ENCODE data around the gene ADAM10. TPM values are rescaled to one million over a fixed set of nuclear protein-coding genes. Genes with fewer than 3 reads are reported as not detected.

Gene ADAM10
- total RNA-seq, 3 donors from 2014 or later, result 53.8 to 113 (median 78.3) TPM

GRCh38 chr15:58576657-58577056 lies 172.8 kb downstream of the ADAM10 start:
- H3K4me1 ChIP-seq, result no peaks in the 10 kb centered on the region
- intact Hi-C loops (cut with DNase I; ENCODE audit: low total_unique reads), result no loop called here
- H3K4me3 ChIP-seq, result no peak overlapping the region
- TF ChIP-seq POLR2AphosphoS5 (IDR thresholded peaks at IDR 0.05) (no peak), POLR2A (IDR thresholded peaks at IDR 0.05) (no peak), CTCF (IDR thresholded peaks at IDR 0.05) (no peak)
- no peak overlapping the region for H3K27ac ChIP-seq
- DNase-seq (ENCODE audit: low spot score in 2 of 2), result no peak
- H3K36me3 ChIP-seq, result no peaks in the 10 kb centered on the region
- no peaks in the 10 kb centered on the region for H3K9me3 ChIP-seq
- no peaks in the 10 kb centered on the region for H3K27me3 ChIP-seq

GRCh38 chr15:58575045-58575786 lies 174.3 kb downstream of the ADAM10 start:
- Histone ChIP-seq H3K9me3 (no peaks in the 10 kb centered on the region), H3K36me3 (no peaks in the 10 kb centered on the region), H3K4me1 (no peaks in the 10 kb centered on the region), H3K4me3 (no peak overlapping the region), H3K27me3 (no peaks in the 10 kb centered on the region), H3K27ac (no peak overlapping the region)
- TF ChIP-seq POLR2A (IDR thresholded peaks at IDR 0.05), result no peak
- TF ChIP-seq CTCF (IDR thresholded peaks at IDR 0.05), result no peak
- no peak for TF ChIP-seq POLR2AphosphoS5 (IDR thresholded peaks at IDR 0.05)
- intact Hi-C loops (cut with DNase I; ENCODE audit: low total_unique reads), result no loop called here
- no peak for DNase-seq (ENCODE audit: low spot score in 2 of 2)

- H3K9me3 ChIP-seq, result no peaks in the 10 kb centered on the region
- TF ChIP-seq CTCF (IDR thresholded peaks at IDR 0.05) (no peak), POLR2AphosphoS5 (IDR thresholded peaks at IDR 0.05) (no peak), POLR2A (IDR thresholded peaks at IDR 0.05) (no peak)
- H3K27ac ChIP-seq, result no peak overlapping the region
- intact Hi-C loops (cut with DNase I; ENCODE audit: low total_unique reads), result no loop called here
- no peak for DNase-seq (ENCODE audit: low spot score in 2 of 2)
- H3K4me1 ChIP-seq, result no peaks in the 10 kb centered on the region
- no peaks in the 10 kb centered on the region for H3K27me3 ChIP-seq
- H3K4me3 ChIP-seq, result no peak overlapping the region
- H3K36me3 ChIP-seq, result no peaks in the 10 kb centered on the region
These were observed 174.9 kb downstream of the ADAM10 start for GRCh38 chr15:58574631-58575030.

GRCh38 chr15:58573270-58573669 lies 176.2 kb downstream of the ADAM10 start:
- intact Hi-C loops (cut with DNase I; ENCODE audit: low total_unique reads), result no loop called here
- TF ChIP-seq CTCF (IDR thresholded peaks at IDR 0.05), result no peak
- no peak for TF ChIP-seq POLR2AphosphoS5 (IDR thresholded peaks at IDR 0.05)
- TF ChIP-seq POLR2A (IDR thresholded peaks at IDR 0.05), result no peak
- H3K9me3 ChIP-seq, result no peaks in the 10 kb centered on the region
- H3K27me3 ChIP-seq, result no peaks in the 10 kb centered on the region
- H3K4me3 ChIP-seq, result no peak overlapping the region
- DNase-seq (ENCODE audit: low spot score in 2 of 2), result no peak
- H3K4me1 ChIP-seq, result no peaks in the 10 kb centered on the region
- no peaks in the 10 kb centered on the region for H3K36me3 ChIP-seq
- H3K27ac ChIP-seq, result no peak overlapping the region

- H3K4me1 ChIP-seq, result no peaks in the 10 kb centered on the region
- H3K9me3 ChIP-seq, result no peaks in the 10 kb centered on the region
- no peaks in the 10 kb centered on the region for H3K27me3 ChIP-seq
- no peaks in the 10 kb centered on the region for H3K36me3 ChIP-seq
- H3K4me3 ChIP-seq, result no peak overlapping the region
- intact Hi-C loops (cut with DNase I; ENCODE audit: low total_unique reads), result no loop called here
- no peak for DNase-seq (ENCODE audit: low spot score in 2 of 2)
- H3K27ac ChIP-seq, result no peak overlapping the region
- TF ChIP-seq POLR2AphosphoS5 (IDR thresholded peaks at IDR 0.05), result no peak
- TF ChIP-seq POLR2A (IDR thresholded peaks at IDR 0.05), result no peak
- TF ChIP-seq CTCF (IDR thresholded peaks at IDR 0.05), result no peak
These were observed 177.0 kb downstream of the ADAM10 start for GRCh38 chr15:58572521-58572920.

Data from breast epithelium (tissue), 4 donors.